Endothelial cell (in vitro differentiated cells): ENCODE results near the gene NOL4L. TPM values are rescaled to one million over a fixed set of nuclear protein-coding genes. Genes with fewer than 3 reads are reported as not detected.

Experiments
- DNase-seq: peaks from one replicate; pipeline ENCODE4 v3.0.0; 2021; ENCODE audit warnings: low spot score
- H3K27ac Mint-ChIP-seq: one replicate; pipeline ENCODE4 v1.8.0; 2021; ENCODE audit warnings: mixed read lengths, inconsistent platforms; ENCODE audit not compliant: unreplicated experiment
- H3K27me3 Mint-ChIP-seq: one replicate; pipeline ENCODE4 v1.8.0; 2021; ENCODE audit warnings: mild to moderate bottlenecking, moderate library complexity, mixed read lengths, inconsistent platforms; ENCODE audit not compliant: unreplicated experiment
- H3K36me3 Mint-ChIP-seq: one replicate; pipeline ENCODE4 v1.8.0; 2021; ENCODE audit warnings: mild to moderate bottlenecking, low read depth, mixed read lengths, inconsistent platforms; ENCODE audit not compliant: unreplicated experiment
- H3K4me1 Mint-ChIP-seq: one replicate; pipeline ENCODE4 v1.8.0; 2021; ENCODE audit warnings: mild to moderate bottlenecking, mixed read lengths, inconsistent platforms; ENCODE audit not compliant: unreplicated experiment
- H3K4me3 Mint-ChIP-seq: one replicate; pipeline ENCODE4 v1.8.0; 2021; ENCODE audit warnings: mild to moderate bottlenecking, mixed read lengths, inconsistent platforms; ENCODE audit not compliant: unreplicated experiment
- H3K9me3 Mint-ChIP-seq: one replicate; pipeline ENCODE4 v1.8.0; 2021; ENCODE audit warnings: mixed read lengths, inconsistent platforms; ENCODE audit not compliant: unreplicated experiment
- CTCF ChIP-seq: fragments of 200-600 bp; sonication (generic); IDR thresholded peaks from one replicate; pipeline ENCODE4 v1.5.0; 2021; ENCODE audit warnings: antibody characterized with exemption; ENCODE audit not compliant: unreplicated experiment
- total RNA-seq: library from RNA; stranded (reverse); fragmentation: NEBNext Ultra II Directional; extraction: Animal tissue kit (Norgen Biotek cat#: 25700); gene quantifications from one replicate; pipeline ENCODE4 v1.2.1, GENCODE V29; 2021; ENCODE audit not compliant: unreplicated experiment

Gene NOL4L
- total RNA-seq, 1 donor from 2014 or later = 150 TPM

- Mint-ChIP-seq H3K4me3 (no peak overlapping the region), H3K27me3 (peaks cover 10% of the 10 kb centered on the region), H3K27ac (peak overlapping the region; percentile 70), H3K4me1 (peaks cover 45% of the 10 kb centered on the region), H3K36me3 (peaks cover 42% of the 10 kb centered on the region), H3K9me3 (no peaks in the 10 kb centered on the region)
- no peak for TF ChIP-seq CTCF
- no peak for DNase-seq
Measured at GRCh38 chr20:32439132-32439829, 145.9 kb downstream of the NOL4L start.

GRCh38 chr20:32438331-32438858 is 146.7 kb downstream of the NOL4L start:
- Mint-ChIP-seq H3K9me3 (no peaks in the 10 kb centered on the region), H3K4me1 (peaks cover 47% of the 10 kb centered on the region), H3K36me3 (peaks cover 48% of the 10 kb centered on the region), H3K27me3 (peaks cover 10% of the 10 kb centered on the region), H3K4me3 (peak overlapping the region; percentile 66), H3K27ac (peak overlapping the region; percentile 70)
- DNase-seq = no peak
- no peak for TF ChIP-seq CTCF

GRCh38 chr20:32437391-32438074 is 147.6 kb downstream of the NOL4L start:
- Mint-ChIP-seq H3K27ac (no peak overlapping the region), H3K4me1 (peaks cover 49% of the 10 kb centered on the region), H3K9me3 (no peaks in the 10 kb centered on the region), H3K4me3 (peak overlapping the region; percentile 28), H3K36me3 (peaks cover 49% of the 10 kb centered on the region), H3K27me3 (peaks cover 10% of the 10 kb centered on the region)
- peak; percentile 49 for TF ChIP-seq CTCF
- DNase-seq = no peak

- peaks cover 49% of the 10 kb centered on the region for H3K4me1 Mint-ChIP-seq
- no peak for TF ChIP-seq CTCF
- H3K9me3 Mint-ChIP-seq = no peaks in the 10 kb centered on the region
- H3K27ac Mint-ChIP-seq = no peak overlapping the region
- H3K4me3 Mint-ChIP-seq = peak overlapping the region; percentile 28
- DNase-seq = no peak
- H3K36me3 Mint-ChIP-seq = peaks cover 48% of the 10 kb centered on the region
- H3K27me3 Mint-ChIP-seq = peaks cover 10% of the 10 kb centered on the region
Measured at GRCh38 chr20:32436968-32437367, 148.2 kb downstream of the NOL4L start.
